GM12864 (cell line): ENCODE data around the gene MED12L.
A peak's percentile ranks its signal among the peaks of the same experiment; 100 is the strongest.
"Not testable (repeated sequence)": the region's sequence is repeated elsewhere in the genome, so short reads cannot be mapped to it uniquely, and the experiment has no call there.

Source experiments
- DNase-seq: peaks from one replicate; pipeline ENCODE4 v3.0.0-alpha.2; 2011; ENCODE audit warnings: low read depth
- H3K4me3 ChIP-seq: 2 replicates; pipeline ENCODE4 v1.5.1; 2011; ENCODE audit warnings: mild to moderate bottlenecking, low read depth, low read length, control low read depth
- TF ChIP-seq, protein P1 (sequence below): IDR thresholded peaks from 2 replicates; pipeline ENCODE4 v1.5.1; 2011; ENCODE audit warnings: low read depth, mild to moderate bottlenecking, moderate library complexity, low read length, control low read depth, inconsistent platforms; ENCODE audit errors: missing control alignments

The MED12L gene

GRCh38 chr3:151159806-151160205 is 74.3 kb downstream of the MED12L start:
- TF ChIP-seq, protein P1, sequence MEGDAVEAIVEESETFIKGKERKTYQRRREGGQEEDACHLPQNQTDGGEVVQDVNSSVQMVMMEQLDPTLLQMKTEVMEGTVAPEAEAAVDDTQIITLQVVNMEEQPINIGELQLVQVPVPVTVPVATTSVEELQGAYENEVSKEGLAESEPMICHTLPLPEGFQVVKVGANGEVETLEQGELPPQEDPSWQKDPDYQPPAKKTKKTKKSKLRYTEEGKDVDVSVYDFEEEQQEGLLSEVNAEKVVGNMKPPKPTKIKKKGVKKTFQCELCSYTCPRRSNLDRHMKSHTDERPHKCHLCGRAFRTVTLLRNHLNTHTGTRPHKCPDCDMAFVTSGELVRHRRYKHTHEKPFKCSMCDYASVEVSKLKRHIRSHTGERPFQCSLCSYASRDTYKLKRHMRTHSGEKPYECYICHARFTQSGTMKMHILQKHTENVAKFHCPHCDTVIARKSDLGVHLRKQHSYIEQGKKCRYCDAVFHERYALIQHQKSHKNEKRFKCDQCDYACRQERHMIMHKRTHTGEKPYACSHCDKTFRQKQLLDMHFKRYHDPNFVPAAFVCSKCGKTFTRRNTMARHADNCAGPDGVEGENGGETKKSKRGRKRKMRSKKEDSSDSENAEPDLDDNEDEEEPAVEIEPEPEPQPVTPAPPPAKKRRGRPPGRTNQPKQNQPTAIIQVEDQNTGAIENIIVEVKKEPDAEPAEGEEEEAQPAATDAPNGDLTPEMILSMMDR, result no peak
- DNase-seq, result no peak
- no peak overlapping the region for H3K4me3 ChIP-seq

DNA sequence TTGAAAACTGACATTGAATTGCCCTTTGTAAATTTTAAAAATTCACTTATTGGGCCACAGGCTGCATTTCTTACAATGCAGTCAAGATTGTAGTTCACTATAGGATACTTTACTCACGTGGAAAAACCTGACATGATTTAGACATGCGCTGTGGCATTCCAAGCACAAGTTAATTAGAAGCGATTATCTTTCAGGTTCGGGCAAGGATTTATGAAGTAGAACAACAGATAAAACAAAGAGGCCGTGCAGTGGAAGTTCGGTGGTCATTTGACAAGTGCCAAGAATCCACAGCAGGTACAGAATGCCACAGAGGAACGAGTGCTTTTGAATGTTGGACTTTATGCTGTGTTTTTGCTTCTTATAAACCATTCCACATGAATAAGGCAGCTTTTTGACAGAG is 79.8 kb downstream of the MED12L start:
- no peak overlapping the region for H3K4me3 ChIP-seq
- DNase-seq, result no peak
- TF ChIP-seq, protein P1, result no peak

DNA sequence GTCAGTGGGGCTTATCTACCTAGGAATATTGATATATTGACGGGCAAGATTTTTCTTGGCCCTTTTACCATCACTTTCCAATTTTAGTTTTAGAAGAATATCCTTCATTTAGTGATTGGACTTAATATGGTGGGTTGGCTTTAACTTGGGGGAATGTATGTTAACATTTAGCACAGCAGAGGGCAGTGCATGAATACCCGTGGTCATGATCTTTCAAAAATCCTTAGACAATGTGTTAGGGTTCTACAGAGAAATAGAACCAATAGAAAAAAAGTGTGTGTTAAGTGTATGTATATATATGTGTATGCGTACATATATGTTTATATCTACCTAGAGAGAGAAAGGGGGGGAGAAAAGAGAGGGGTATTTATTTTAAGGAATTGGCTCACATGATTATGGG is 80.7 kb downstream of the MED12L start:
- TF ChIP-seq, protein P1, result peak; percentile 11
- no peak for DNase-seq
- no peak overlapping the region for H3K4me3 ChIP-seq

DNA sequence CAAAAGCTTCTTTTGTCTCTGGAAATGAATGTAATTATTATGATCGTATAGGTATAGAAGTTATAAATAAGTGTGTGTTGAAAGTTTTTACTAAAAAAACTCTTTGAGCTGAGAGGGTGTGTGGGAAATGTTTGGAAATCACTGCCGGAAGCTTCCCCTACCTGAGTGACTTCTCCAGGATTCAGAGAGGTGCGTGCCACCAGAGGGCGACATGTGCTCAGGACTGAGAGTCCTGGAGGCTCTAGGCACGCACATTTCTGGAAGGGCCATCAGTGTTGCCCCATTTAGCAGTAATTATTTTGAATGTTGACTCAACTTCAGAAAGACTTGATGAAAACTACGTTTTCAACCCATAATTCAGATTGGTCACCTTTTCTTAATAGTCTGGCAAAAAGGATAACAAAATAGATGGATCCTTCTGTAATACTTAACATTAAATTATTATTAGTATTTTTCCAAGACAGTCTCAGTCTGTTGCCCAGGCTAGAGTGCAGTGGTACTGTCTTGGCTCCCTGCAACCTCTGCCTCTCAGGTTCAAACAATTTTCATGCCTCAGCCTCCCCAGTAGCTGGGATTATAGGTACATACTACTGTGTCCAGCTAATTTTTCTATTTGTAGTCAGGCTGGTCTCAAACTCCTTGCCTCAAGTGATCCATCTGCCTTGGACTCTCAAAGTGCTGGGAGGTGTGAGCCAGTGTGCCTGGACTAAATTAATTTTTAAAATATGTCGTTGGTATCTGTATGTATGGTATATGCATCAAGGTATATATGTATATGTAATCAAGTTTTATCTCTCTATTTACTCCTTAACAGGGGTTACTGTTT is 83.0 kb downstream of the MED12L start:
- no peak for DNase-seq
- TF ChIP-seq, protein P1, result peak; percentile 89

GRCh38 chr3:151169262-151169947 is 83.9 kb downstream of the MED12L start:
- no peak overlapping the region for H3K4me3 ChIP-seq
- TF ChIP-seq, protein P1, result no peak
- no peak for DNase-seq

More for the DNA sequence above, 83.0 kb downstream of the MED12L start:
- no peak overlapping the region for H3K4me3 ChIP-seq

DNA sequence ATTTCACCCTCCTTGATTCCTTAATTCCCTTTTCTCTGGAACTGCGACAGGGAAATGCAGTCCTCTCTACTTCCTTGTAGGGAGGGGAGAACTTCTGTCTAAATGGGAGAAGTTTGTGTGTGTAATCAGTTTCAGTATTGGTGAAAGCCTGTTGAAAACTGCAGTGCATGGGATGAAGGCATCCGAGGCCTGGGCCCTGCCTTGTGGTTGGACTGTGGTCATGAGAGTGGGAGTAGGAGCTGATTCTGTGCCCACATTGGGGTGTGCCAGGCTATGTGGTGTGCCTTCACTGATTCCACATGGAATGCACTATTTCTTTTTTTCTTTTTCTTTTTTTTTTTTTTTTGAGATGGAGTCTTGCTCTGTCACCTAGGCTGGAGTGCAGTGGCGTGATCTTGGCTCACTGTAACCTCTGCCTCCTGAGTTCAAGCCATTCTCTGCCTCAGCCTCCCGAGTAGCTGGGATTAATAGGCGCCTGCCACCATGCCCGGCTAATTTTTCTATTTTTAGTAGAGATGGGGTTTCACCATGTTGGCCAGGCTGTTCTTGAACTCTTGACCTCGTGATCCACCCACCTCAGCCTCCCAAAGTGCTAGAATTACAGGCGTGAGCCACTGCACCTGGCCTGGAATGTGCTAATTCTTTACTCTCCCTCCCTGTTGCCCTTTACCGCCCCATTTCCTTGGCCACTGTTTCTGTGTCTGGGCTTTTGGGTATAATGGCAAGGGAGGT is 84.7 kb downstream of the MED12L start:
- DNase-seq, H3K4me3 ChIP-seq: not testable (repeated sequence)

DNA sequence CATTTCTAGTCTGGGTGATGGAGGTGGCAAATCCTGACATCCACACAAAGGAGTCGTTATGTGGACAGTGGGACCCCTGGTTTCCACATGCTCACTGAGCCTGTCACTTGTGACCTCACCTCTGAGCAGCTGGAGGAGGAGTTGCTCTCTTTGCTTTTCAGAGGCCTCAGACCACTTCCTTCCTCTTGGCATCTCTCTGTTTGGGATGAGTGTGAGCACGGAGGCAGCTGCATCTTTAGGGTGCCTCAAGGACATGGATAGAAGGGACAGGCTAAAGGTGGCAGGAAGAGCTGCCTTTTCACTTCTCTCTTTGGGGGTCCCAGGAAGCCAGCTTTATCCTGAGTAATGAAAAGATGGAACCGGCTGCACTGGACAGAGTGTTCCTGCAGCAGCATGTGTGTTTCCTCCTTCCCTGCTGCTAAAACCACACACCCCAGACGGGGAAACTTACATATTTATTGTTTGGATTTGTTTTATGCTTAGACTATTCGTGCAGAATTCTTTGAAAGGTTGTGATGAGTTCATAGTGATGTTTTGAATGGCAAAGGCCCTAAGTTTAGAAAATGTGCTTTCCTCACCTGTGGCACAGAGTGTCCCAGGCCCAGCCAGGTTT is 85.8 kb downstream of the MED12L start:
- peak; percentile 16 for DNase-seq
- no peak overlapping the region for H3K4me3 ChIP-seq
- TF ChIP-seq, protein P1, result no peak
